H1 (cell line): Measurements from ENCODE around the gene DDX1. TPM values are rescaled to one million over a fixed set of nuclear protein-coding genes. Genes with fewer than 3 reads are reported as not detected.

ENCODE experiments used
- CTCF ChIA-PET: fragments of 300-600 bp; sonication (Branson Sonifier 250); formaldehyde crosslinking; loops from one replicate; lab custom pipeline; 2021; ENCODE audit not compliant: partially characterized antibody; lab: Charles Lee
- POLR2A ChIA-PET: fragments of 300-600 bp; sonication (Branson Sonifier 250); formaldehyde crosslinking; loops from one replicate; lab custom pipeline; 2021; ENCODE audit warnings: inconsistent platforms; ENCODE audit not compliant: partially characterized antibody; lab: Charles Lee
- DNase-seq, 2 experiments: peaks; one replicate each; pipeline versions ENCODE4 v3.0.0 to v3.0.0-alpha.2; 2010 to 2022; ENCODE audit warnings: low spot score in 2 of 2, low read depth in 1 of 2, mixed read lengths in 1 of 2
- FAIRE-seq: peaks from 2 replicates; lab custom pipeline; 2011; peaks lifted over from hg19 to GRCh38; lab: Jason Lieb, UNC
- H2AFZ ChIP-seq: 2 replicates; pipeline ENCODE4 v1.8.1; 2012; ENCODE audit warnings: low read length, inconsistent platforms
- H2AK5ac ChIP-seq: 2 replicates; pipeline ENCODE4 v1.6.1; 2013; ENCODE audit warnings: low read depth, low read length
- H2BK120ac ChIP-seq: replicated peaks from 2 replicates; pipeline ENCODE3; 2013; ENCODE audit warnings: low read depth, low read length, inconsistent platforms
- H2BK12ac ChIP-seq: 2 replicates; pipeline ENCODE4 v1.6.1; 2013; ENCODE audit warnings: low read depth, low read length
- H2BK15ac ChIP-seq: 2 replicates; pipeline ENCODE4 v1.6.1; 2013; ENCODE audit warnings: low read length
- H2BK20ac ChIP-seq: 2 replicates; pipeline ENCODE4 v1.6.1; 2013; ENCODE audit warnings: low read length
- H2BK5ac ChIP-seq: 2 replicates; pipeline ENCODE4 v1.6.1; 2013; ENCODE audit warnings: low read depth, low read length
- H3K14ac ChIP-seq: 2 replicates; pipeline ENCODE4 v1.6.1; 2013; ENCODE audit warnings: inconsistent platforms; ENCODE audit not compliant: insufficient read length
- H3K18ac ChIP-seq: 2 replicates; pipeline ENCODE4 v1.6.1; 2013; ENCODE audit warnings: low read length; ENCODE audit errors: extremely low read depth
- H3K23ac ChIP-seq: 2 replicates; pipeline ENCODE4 v1.6.1; 2013; ENCODE audit warnings: inconsistent platforms; ENCODE audit not compliant: insufficient read length
- H3K23me2 ChIP-seq: 2 replicates; pipeline ENCODE4 v1.6.1; 2013; ENCODE audit warnings: low read depth, low read length
- H3K27ac ChIP-seq: 2 replicates; pipeline ENCODE4 v1.6.1; 2011; ENCODE audit warnings: low read depth, low read length, inconsistent platforms
- H3K27me3 ChIP-seq, 4 experiments: replicated peaks in 1 of 4; 1 replicate in 1 of 4; 2 replicates in 3 of 4; pipeline versions ENCODE4 v1.6.1 to v1.8.1; 2011 to 2013; ENCODE audit warnings: low read length in 3 of 4, mild to moderate bottlenecking in 3 of 4, inconsistent platforms in 2 of 4, mixed read lengths in 2 of 4, moderate library complexity in 1 of 4; ENCODE audit not compliant: control insufficient read depth in 3 of 4, insufficient read depth in 3 of 4; ENCODE audit errors: extremely low read depth in 1 of 4
- H3K36me3 ChIP-seq, 4 experiments: 2 replicates each; pipeline versions ENCODE4 v1.6.1 to v1.8.1; 2011 to 2013; ENCODE audit warnings: mild to moderate bottlenecking in 4 of 4, low read length in 3 of 4, moderate library complexity in 2 of 4, control low read depth in 1 of 4, inconsistent platforms in 1 of 4; ENCODE audit not compliant: insufficient read depth in 4 of 4, control insufficient read depth in 2 of 4
- H3K4ac ChIP-seq: replicated peaks from 2 replicates; pipeline ENCODE3; 2013; ENCODE audit warnings: low read length, low read depth, mixed read lengths, inconsistent platforms; ENCODE audit not compliant: insufficient read length
- H3K4me1 ChIP-seq, 4 experiments: replicated peaks in 1 of 4; 1 replicate in 1 of 4; 2 replicates in 3 of 4; pipeline versions ENCODE4 v1.6.1 to v1.8.1; 2011 to 2013; ENCODE audit warnings: low read length in 3 of 4, inconsistent platforms in 2 of 4, mixed read lengths in 1 of 4; ENCODE audit not compliant: insufficient read depth in 4 of 4, control insufficient read depth in 3 of 4
- H3K4me2 ChIP-seq, 2 experiments: 2 replicates each; pipeline versions ENCODE4 v1.6.1 to v1.8.1; 2011 to 2013; ENCODE audit warnings: low read depth in 2 of 2, low read length in 2 of 2, control low read depth in 1 of 2, inconsistent platforms in 1 of 2, mild to moderate bottlenecking in 1 of 2; ENCODE audit not compliant: insufficient read depth in 1 of 2
- H3K4me3 ChIP-seq, 4 experiments: fragments of 200-600, 300-600 bp in 1 of 4; sonication (generic), shearing (Covaris generic), sonication (Bioruptor Twin) in 1 of 4; 2 replicates each; pipeline versions ENCODE4 v1.5.1 to v1.8.1; 2011 to 2016; ENCODE audit warnings: low read length in 4 of 4, low read depth in 3 of 4, control low read depth in 2 of 4, inconsistent platforms in 2 of 4, mild to moderate bottlenecking in 2 of 4, mixed read lengths in 1 of 4, moderate library complexity in 1 of 4; ENCODE audit not compliant: insufficient read depth in 2 of 4; ENCODE audit errors: extremely low read depth in 1 of 4
- H3K56ac ChIP-seq: replicated peaks from 2 replicates; pipeline ENCODE3; 2013; ENCODE audit warnings: low read depth, mild to moderate bottlenecking, mixed read lengths, low read length, inconsistent platforms; ENCODE audit not compliant: insufficient read length
- H3K79me1 ChIP-seq: 2 replicates; pipeline ENCODE4 v1.6.1; 2013; ENCODE audit warnings: low read depth, low read length, control low read depth
- H3K79me2 ChIP-seq, 2 experiments: 2 replicates each; pipeline versions ENCODE4 v1.6.1 to v1.8.1; 2012 to 2013; ENCODE audit warnings: low read length in 2 of 2, mild to moderate bottlenecking in 2 of 2, inconsistent platforms in 1 of 2; ENCODE audit not compliant: insufficient read depth in 2 of 2, control insufficient read depth in 1 of 2
- H3K9ac ChIP-seq, 4 experiments: replicated peaks in 1 of 4; 1 replicate in 1 of 4; 2 replicates in 3 of 4; pipeline versions ENCODE4 v1.6.1 to v1.8.1; 2011 to 2013; ENCODE audit warnings: low read depth in 3 of 4, low read length in 3 of 4, control low read depth in 2 of 4, mild to moderate bottlenecking in 2 of 4, moderate library complexity in 2 of 4, inconsistent platforms in 1 of 4; ENCODE audit errors: extremely low read depth in 1 of 4
- H3K9me3 ChIP-seq, 2 experiments: 2 replicates each; pipeline versions ENCODE4 v1.6.1 to v1.8.1; 2012 to 2013; ENCODE audit warnings: mild to moderate bottlenecking in 2 of 2, moderate library complexity in 2 of 2, control low read depth in 1 of 2, inconsistent platforms in 1 of 2, low read depth in 1 of 2, low read length in 1 of 2, mixed read lengths in 1 of 2; ENCODE audit not compliant: insufficient read depth in 2 of 2
- H4K20me1 ChIP-seq, 2 experiments: replicated peaks in 1 of 2; 2 replicates each; pipeline versions ENCODE3 to v1.8.1; 2011 to 2013; ENCODE audit warnings: inconsistent platforms in 2 of 2, low read length in 2 of 2, mild to moderate bottlenecking in 1 of 2; ENCODE audit not compliant: insufficient read depth in 2 of 2, control insufficient read depth in 1 of 2
- H4K5ac ChIP-seq: 2 replicates; pipeline ENCODE4 v1.6.1; 2013; ENCODE audit warnings: low read length, low read depth, mixed read lengths, inconsistent platforms; ENCODE audit not compliant: insufficient read length
- H4K8ac ChIP-seq: 2 replicates; pipeline ENCODE4 v1.8.0; 2013; ENCODE audit warnings: mild to moderate bottlenecking, moderate library complexity, low read length, inconsistent platforms; ENCODE audit not compliant: insufficient read depth; ENCODE audit errors: extremely low read depth
- H4K91ac ChIP-seq: replicated peaks from 2 replicates; pipeline ENCODE3; 2013; ENCODE audit warnings: low read length, mixed read lengths, inconsistent platforms; ENCODE audit not compliant: insufficient read length
- CEBPB ChIP-seq: IDR thresholded peaks from 2 replicates; pipeline ENCODE4 v1.6.1; 2012; ENCODE audit warnings: low read depth, low read length
- EGR1 ChIP-seq: IDR thresholded peaks from 2 replicates; pipeline ENCODE4 v1.6.1; 2011; ENCODE audit warnings: low read depth, low read length, borderline replicate concordance
- HDAC6 ChIP-seq: IDR thresholded peaks from one replicate; pipeline ENCODE4 v1.7.1; 2012; ENCODE audit warnings: low read depth, mild to moderate bottlenecking, inconsistent platforms, low read length, moderate library complexity
- KDM5A ChIP-seq: fragments of 200-600 bp; IDR thresholded peaks from 2 replicates; pipeline ENCODE4 v1.7.1; 2012; ENCODE audit warnings: mild to moderate bottlenecking, low read length, inconsistent platforms, mixed read lengths
- MAX ChIP-seq: IDR thresholded peaks from 2 replicates; pipeline ENCODE4 v1.6.1; 2012; ENCODE audit warnings: inconsistent platforms
- RAD21 ChIP-seq, 2 experiments: IDR thresholded peaks in 1 of 2; conservative IDR thresholded peaks in 1 of 2; 2 replicates each; pipeline ENCODE4 v1.6.1; 2011; ENCODE audit warnings: low read depth in 2 of 2, low read length in 2 of 2, improper control_type of control experiment in 1 of 2, inconsistent platforms in 1 of 2, mild to moderate bottlenecking in 1 of 2, moderate library complexity in 1 of 2
- WGBS, 2 experiments: shearing (Covaris generic) in 1 of 2; methylation state at CpG; one replicate each; pipeline versions ENCODE4 v1.1.6 to v1.1.7; 2013 to 2015; ENCODE audit warnings: low lambda C conversion rate in 2 of 2, mixed read lengths in 2 of 2, inconsistent platforms in 1 of 2, low coverage in 1 of 2, missing lambda C conversion rate in 1 of 2; ENCODE audit not compliant: insufficient replicate concordance in 2 of 2, insufficient coverage in 1 of 2, insufficient read length in 1 of 2; ENCODE audit errors: extremely low coverage in 1 of 2, missing lambda C conversion rate in 1 of 2; 5-methylcytosine and 5-hydroxymethylcytosine counted together
- polyA plus RNA-seq, 7 experiments: library from polyadenylated mRNA; depleted of rRNA in 3 of 7; stranded (reverse) in 5 of 7; unstranded in 2 of 7; fragments of >200 nt in 5 of 7; fragments of 200-250 nt in 2 of 7; gene quantifications; 1 replicate in 5 of 7; 2 replicates in 1 of 7; 4 replicates in 1 of 7; pipeline versions ENCODE4 v1.2.1 to v1.2.3, GENCODE V29; 2011 to 2013; ENCODE audit warnings: missing spikeins in 2 of 7, mixed read lengths in 2 of 7
- total RNA-seq: library from RNA; stranded (reverse); fragmentation: NEBNext Ultra II Directional; extraction: Animal tissue kit (Norgen Biotek cat#: 25700); gene quantifications from 2 replicates; pipeline ENCODE4 v1.2.1, GENCODE V29; 2021

The DDX1 gene
- total and polyA plus RNA-seq, 2 of the 8 experiments (the other 6 are each of a cell fraction or from before 2014, with no cell fraction given): 51.1 to 161 TPM

GRCh38 chr2:15554525-15555218, 37.0 kb upstream of the DDX1 start:
- POLR2A ChIA-PET: no interaction called here
- Histone ChIP-seq H4K5ac (no peak overlapping the region), H4K20me1 (peaks cover 0 to 1% of the 10 kb centered on the region in 2 experiments), H2BK120ac (no peak overlapping the region), H2BK20ac (no peak overlapping the region), H3K79me1 (no peaks in the 10 kb centered on the region), H3K4ac (no peak overlapping the region), H3K9ac (no peak overlapping the region), H3K4me2 (no peak overlapping the region), H2BK5ac (no peak overlapping the region), H3K36me3 (peaks cover 0 to 2% (median 0%) of the 10 kb centered on the region in 4 experiments; a peak in 1 of 8 replicates), H3K14ac (no peak overlapping the region), H4K91ac (no peak overlapping the region), H3K9me3 (no peaks in the 10 kb centered on the region), H3K23me2 (no peaks in the 10 kb centered on the region), H3K27ac (no peak overlapping the region), H3K23ac (no peak overlapping the region), H3K56ac (no peak overlapping the region), H2BK12ac (no peak overlapping the region), H2AK5ac (no peak overlapping the region), H3K27me3 (no peaks in the 10 kb centered on the region), H2BK15ac (no peak overlapping the region), H3K18ac (no peak overlapping the region), H4K8ac (no peak overlapping the region), H3K4me1 (no peaks in the 10 kb centered on the region), H3K79me2 (peaks cover 0 to 7% of the 10 kb centered on the region in 2 experiments; a peak in 2 of 4 replicates), H3K4me3 (no peak overlapping the region), H2AFZ (no peak overlapping the region)
- WGBS, 2 experiments: 86% methylated on average over 5 of the region's 5 CpGs; no CpG with 5 or more reads in 1 of the 2 experiments
- DNase-seq (no peak), FAIRE-seq (no peak)
- no peak for TF ChIP-seq HDAC6
- no peak for TF ChIP-seq EGR1
- TF ChIP-seq KDM5A: no peak
- no peak for TF ChIP-seq CEBPB
- no peak for TF ChIP-seq MAX
- TF ChIP-seq RAD21 (IDR thresholded peaks at IDR 0.05 in 1 of 2, conservative IDR thresholded peaks at IDR 0.05 in 1 of 2; ENCODE audit: low read depth in 2 of 2, low read length in 2 of 2): no peak
- CTCF ChIA-PET: interaction anchor here (0.6 to 0.9 kb wide), 2 partner anchors 33 to 339 kb away, joined by 3 read pairs; no protein-coding TSS in a partner anchor
